ENCODE results near the gene DNAH12.

- TF ChIP-seq EZH2phosphoT487 (IDR thresholded peaks at IDR 0.05; ENCODE audit: borderline replicate concordance, low read length): no peak
- TF ChIP-seq CTCF (IDR thresholded peaks at IDR 0.05; ENCODE audit: low read depth, low read length, poor library complexity, severe bottlenecking): no peak
These were observed 25.7 kb downstream of the DNAH12 start for GRCh38 chr3:57518276-57518915.

Data from DOHH2 (cell line).